Sigmoid colon (tissue), 4 donors: ENCODE data around the gene SLC16A8.

Source experiments
- CTCF ChIP-seq, 4 experiments: fragments of 450-650 bp in 3 of 4; fragments of 200-600 bp in 1 of 4; IDR thresholded peaks; one replicate each; pipeline ENCODE4 v1.5.1; 2016 to 2019; ENCODE audit warnings: antibody characterized with exemption in 4 of 4, mild to moderate bottlenecking in 3 of 4, moderate library complexity in 2 of 4
- EP300 ChIP-seq, 4 donors: sonication (generic); formaldehyde crosslinking; IDR thresholded peaks; one replicate each; pipeline ENCODE4 v1.6.1; 2017; ENCODE audit warnings: antibody characterized with exemption in 4 of 4
- POLR2A ChIP-seq, 2 donors: fragments of 450-650 bp; IDR thresholded peaks; one replicate each; pipeline ENCODE4 v1.6.1; 2016; ENCODE audit warnings: antibody characterized with exemption in 2 of 2, mild to moderate bottlenecking in 2 of 2, moderate library complexity in 2 of 2
- POLR2AphosphoS5 ChIP-seq, 4 donors: sonication (generic); formaldehyde crosslinking; IDR thresholded peaks; one replicate each; pipeline ENCODE4 v1.6.1; 2017; ENCODE audit warnings: antibody characterized with exemption in 4 of 4

GRCh38 chr22:38029370-38029769 lies 54.6 kb downstream of the SLC16A8 start:
- no peak for TF ChIP-seq CTCF (IDR thresholded peaks at IDR 0.05)
- TF ChIP-seq POLR2A (IDR thresholded peaks at IDR 0.05) = no peak
- no peak for TF ChIP-seq EP300 (IDR thresholded peaks at IDR 0.05)
- no peak for TF ChIP-seq POLR2AphosphoS5 (IDR thresholded peaks at IDR 0.05)
